ENCODE results near the gene CNTD1.

Gene CNTD1

DNA sequence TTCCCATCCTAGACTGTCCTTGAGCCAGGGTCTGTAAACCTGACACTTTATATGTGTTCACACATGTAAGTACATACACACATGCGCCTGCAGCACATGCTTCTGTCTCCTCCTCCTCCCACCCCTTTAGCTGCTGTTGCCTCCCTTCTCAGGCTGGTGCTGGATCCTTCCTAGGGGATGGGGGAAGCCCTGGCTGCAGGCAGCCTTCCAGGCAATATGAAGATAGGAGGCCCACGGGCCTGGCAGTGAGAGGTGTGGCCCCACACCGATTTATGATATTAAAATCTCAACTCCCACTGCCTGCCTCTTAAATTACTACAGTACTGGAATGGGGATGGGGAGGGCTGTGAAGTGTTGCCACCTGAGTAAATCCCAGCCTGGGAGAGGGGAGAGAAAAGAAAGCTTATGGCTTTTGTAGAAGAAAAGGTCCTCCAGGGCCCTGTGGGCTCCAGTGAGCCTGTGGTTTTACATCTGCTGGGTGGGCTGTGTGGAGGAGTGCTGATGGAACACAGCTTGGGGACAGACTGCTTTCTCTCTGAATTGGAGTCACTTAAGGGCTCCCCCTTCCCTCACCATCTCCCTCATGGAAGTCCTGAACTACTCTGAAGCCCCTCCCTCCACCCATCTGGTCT lies 19.2 kb upstream of the CNTD1 start:
- no peak for DNase-seq (ENCODE audit: low spot score)

DNA sequence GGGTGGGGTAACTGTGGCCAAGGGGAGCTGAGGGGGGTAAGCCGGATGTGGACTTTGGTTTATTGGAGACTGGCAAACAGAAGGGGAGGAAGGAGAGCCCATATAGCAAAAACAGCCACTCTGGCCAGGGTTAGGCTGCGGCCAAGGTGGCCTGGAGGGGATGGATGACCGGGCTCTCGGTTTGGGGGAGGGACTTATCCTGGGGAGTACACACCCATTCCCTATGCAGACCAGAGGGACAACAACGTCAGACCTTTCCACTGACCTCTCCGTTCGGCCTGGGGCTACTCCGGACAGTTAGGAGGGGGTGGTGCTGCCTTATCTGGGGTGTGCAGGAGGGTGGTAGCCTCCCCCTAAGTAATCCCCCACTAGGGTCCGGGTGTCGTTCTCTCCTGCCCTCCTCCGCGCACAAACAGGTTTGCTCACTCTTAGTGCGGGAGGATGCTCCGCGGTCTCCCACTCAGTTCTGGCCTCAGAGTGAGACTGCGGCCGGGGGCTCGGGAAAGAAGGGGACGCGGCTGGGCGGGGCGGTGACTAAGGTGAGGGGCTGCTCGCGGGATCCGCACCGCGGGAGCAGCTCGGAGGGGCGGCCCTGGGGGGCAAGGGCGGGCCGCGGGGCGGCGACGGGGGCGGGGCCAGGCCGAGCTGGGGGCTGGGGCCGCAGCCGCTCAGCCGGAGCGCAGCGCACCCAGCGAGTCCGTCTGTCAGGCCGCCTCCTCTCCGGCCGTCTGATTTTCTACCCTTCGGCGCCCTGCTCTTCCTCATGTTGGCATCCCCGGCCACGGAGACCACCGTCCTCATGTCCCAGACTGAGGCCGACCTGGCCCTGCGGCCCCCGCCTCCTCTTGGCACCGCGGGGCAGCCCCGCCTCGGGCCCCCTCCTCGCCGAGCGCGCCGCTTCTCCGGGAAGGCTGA lies 18.5 kb upstream of the CNTD1 start, which contains the start of gene WNK4:
Gene WNK4, plus strand, starts transcription at position 675 of the 915 bp plus-strand sequence. Its CDS starts 89 bp downstream, at position 764.
- DNase-seq (ENCODE audit: low spot score): no peak

DNA sequence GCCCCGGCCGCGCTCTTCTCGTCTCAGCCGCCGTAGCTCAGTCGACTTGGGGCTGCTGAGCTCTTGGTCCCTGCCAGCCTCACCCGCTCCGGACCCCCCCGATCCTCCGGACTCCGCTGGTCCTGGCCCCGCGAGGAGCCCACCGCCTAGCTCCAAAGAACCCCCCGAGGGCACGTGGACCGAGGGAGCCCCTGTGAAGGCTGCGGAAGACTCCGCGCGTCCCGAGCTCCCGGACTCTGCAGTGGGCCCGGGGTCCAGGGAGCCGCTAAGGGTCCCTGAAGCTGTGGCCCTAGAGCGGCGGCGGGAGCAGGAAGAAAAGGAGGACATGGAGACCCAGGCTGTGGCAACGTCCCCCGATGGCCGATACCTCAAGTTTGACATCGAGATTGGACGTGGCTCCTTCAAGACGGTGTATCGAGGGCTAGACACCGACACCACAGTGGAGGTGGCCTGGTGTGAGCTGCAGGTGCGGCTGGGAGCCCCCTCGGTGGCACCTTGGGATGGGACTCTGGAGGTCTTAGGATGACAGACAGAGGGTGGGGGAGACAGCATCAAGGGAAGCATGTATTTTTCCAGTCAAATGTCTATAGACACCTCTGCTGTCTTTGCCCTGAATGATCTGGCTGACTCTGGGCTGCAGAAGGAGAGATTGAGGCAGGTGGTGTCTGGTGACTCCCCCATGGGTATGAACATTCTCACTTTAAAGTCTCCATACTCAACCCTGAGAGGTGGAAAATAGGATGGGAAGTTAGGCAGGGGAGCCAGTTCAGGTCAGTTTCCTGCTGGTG lies 17.6 kb upstream of the CNTD1 start:
- DNase-seq (ENCODE audit: low spot score): no peak

DNA sequence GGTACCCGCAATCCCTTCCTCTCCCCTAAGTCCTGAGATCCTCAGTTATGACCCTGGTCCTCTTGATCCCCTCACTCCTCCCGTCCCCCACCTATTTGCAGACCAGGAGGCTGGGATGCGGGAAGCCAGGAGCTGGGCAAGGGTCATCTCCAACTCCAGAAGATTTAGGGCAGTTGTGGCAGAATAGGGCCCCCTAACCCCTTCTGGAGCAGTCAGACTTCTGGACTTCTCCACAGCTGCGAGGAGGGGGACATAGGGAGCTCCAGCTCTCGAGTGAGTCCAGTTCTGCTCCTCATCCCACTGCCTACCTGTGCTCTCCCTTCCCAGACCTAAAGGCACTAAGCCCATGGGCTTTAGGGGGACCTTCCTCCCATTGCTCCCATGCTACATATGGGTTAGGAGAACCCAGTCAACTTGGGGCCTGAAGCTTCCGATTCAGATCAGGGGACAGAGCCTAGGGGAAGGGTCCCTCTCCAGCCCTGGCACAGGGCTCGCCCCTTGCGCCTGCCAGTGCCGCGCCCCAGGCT lies 17.0 kb upstream of the CNTD1 start:
- no peak for DNase-seq (ENCODE audit: low spot score)

DNA sequence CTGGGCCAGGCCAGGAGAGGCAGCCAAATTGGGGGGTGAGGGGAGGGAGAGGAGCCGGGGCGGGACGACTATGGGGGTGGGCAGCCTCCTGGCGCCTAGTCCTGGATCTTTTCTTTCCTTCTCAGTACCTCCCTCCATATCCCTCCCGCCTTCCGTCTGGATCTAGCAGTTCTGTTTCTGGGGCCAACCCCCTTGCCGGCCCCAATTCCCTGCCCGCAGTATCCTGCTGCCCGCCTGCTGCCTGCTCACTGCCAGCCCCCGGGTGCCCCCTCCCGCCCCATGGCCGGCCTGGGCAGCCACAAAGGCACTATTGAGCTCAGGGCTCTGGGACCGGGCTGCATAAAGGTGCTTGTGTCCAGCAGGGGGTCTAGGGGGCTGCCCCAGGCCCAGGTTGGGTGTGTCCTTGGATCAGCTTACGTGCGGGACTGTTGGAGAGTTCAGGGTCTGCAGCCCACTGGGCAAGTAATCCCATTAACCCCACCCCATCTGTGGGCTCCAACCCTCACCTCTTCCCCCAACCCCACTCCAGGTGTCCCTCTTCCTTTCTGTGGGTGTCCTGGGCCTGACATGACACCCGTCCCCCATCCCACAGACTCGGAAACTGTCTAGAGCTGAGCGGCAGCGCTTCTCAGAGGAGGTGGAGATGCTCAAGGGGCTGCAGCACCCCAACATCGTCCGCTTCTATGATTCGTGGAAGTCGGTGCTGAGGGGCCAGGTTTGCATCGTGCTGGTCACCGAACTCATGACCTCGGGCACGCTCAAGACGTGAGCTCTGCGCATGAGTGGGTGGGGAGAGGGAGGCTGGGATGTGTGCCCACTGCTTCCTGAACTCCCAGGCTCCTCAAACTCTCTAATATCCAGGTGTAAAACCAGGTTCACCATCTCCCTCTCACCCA lies 16.2 kb upstream of the CNTD1 start:
- no peak for DNase-seq (ENCODE audit: low spot score)

DNA sequence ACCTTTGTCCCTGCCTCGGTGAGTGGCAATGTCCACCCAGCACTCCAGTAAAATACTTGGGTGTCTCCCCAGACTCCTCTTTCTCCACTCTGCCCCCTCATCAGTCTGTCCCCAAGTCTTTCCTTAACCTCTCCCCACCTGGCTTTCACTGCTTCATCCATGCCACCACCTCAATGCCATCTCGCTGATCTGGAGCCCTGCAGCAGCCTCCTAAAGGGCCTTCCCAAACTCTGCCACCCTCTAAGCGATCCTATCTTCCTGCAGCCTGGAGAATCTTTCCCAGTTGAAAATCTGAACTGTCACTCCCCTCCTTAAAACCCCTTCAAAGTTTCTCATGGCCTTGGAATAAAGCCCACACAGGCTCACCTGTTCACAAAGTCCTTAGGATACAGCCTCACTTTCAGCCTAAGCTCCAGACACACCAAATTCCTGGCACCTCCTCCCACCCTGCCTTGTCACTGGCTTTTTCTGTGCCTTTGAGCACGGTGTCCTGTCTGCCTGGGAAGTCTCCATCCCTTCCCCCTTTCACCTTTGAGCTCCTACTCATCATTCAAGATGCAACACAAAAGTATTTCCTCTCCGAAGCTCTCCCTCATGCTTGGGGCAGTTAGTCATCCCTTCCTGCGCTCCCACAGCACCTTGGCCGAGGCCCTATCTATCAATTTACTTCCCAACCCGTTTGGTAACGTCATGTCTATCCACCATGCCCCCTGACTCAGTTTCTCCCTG lies 15.4 kb upstream of the CNTD1 start:
- no peak for DNase-seq (ENCODE audit: low spot score)

DNA sequence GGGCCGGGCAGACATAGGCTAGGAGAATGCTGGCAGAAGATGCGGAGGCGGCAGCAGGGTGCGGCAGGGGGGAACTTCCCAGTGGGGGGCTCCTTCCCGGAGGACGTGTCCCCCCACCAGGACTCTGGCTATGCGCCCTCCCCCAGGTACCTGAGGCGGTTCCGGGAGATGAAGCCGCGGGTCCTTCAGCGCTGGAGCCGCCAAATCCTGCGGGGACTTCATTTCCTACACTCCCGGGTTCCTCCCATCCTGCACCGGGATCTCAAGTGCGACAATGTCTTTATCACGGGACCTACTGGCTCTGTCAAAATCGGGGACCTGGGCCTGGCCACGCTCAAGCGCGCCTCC lies 14.9 kb upstream of the CNTD1 start:
- no peak for DNase-seq (ENCODE audit: low spot score)

DNA sequence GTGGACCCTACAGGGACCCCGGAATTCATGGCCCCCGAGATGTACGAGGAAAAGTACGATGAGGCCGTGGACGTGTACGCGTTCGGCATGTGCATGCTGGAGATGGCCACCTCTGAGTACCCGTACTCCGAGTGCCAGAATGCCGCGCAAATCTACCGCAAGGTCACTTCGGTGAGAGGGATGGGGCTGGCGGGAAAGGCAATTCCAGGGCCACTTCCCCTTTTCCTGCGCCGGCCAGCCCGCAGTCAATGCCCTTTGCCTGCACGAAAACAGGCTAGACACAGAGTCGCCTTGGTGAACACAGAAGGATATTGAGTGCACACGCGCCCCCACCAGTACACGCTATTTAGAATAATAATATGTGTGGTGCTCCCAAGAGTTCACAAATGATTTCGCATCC lies 14.3 kb upstream of the CNTD1 start:
- no peak for DNase-seq (ENCODE audit: low spot score)

DNA sequence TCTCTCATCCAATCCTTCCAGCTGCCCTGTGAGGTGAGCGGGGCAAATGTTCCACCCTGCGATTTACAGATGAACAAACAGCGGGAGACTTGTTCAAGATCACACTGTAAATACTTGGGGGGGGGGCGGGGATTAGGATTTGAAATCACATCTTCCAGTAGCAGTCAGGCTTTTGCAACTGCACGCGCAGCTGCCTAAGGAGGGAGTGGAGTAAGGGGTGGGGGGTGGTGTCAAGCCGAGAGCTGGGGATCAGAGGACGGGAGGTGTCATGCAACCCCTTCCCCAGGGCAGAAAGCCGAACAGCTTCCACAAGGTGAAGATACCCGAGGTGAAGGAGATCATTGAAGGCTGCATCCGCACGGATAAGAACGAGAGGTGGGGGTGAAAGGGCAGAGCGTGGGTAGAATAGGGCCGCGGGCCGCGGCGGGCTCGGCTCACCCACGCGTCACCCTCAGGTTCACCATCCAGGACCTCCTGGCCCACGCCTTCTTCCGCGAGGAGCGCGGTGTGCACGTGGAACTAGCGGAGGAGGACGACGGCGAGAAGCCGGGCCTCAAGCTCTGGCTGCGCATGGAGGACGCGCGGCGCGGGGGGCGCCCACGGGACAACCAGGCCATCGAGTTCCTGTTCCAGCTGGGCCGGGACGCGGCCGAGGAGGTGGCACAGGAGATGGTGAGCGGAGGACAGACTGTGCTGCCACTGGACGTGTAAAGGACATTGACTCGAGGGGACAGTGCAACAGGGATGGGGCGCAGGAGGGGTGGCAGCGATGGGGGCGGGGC lies 13.7 kb upstream of the CNTD1 start:
- no peak for DNase-seq (ENCODE audit: low spot score)

DNA sequence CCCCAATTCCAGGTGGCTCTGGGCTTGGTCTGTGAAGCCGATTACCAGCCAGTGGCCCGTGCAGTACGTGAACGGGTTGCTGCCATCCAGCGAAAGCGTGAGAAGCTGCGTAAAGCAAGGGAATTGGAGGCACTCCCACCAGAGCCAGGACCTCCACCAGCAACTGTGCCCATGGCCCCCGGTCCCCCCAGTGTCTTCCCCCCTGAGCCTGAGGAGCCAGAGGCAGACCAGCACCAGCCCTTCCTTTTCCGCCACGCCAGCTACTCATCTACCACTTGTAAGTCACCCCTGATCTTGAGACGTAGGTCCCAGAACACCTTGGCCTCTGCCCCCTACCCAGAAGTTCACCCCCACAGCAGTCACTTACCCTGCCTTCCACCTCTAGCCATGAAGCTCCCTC lies 11.4 kb upstream of the CNTD1 start:
- no peak for DNase-seq (ENCODE audit: low spot score)

DNA sequence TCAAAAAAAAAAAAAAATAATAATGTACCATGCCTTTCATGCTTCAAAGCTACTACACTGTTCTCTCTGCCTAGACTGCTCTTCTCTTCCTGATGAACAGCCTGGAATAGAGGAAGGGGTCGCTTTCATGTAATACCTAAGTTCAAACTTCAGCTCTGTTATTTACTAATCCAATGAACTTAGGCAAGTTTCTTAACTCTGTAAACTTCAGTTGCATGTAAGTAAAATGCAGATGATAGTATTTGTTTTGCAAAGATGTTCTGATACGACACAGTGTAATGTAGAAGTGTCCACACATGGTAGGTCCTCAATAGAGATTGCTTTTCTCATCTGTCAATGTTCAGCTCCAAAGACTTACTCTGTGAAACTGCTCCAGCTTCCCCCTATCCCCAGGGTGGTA lies 6.7 kb upstream of the CNTD1 start:
- no peak for DNase-seq (ENCODE audit: low spot score)

DNA sequence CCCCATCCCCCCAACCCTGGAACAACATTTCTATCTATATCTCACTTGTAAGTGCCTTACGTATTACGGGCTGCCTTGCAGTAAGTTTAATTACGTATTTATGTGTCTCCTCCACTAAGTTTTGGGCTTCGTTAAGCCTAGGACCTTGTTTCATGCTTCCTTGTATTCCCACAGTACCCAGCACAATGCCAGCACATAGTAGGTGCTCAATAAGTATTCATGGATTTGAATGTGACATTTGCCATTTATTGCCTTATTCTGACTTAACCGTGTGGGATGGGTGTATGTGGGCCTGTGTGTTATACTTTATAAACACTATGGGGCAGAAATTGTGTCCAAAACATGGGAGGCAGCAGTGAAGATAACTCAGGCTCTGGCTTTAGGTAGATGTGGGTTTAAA lies 6.1 kb upstream of the CNTD1 start:
- DNase-seq (ENCODE audit: low spot score): no peak

DNA sequence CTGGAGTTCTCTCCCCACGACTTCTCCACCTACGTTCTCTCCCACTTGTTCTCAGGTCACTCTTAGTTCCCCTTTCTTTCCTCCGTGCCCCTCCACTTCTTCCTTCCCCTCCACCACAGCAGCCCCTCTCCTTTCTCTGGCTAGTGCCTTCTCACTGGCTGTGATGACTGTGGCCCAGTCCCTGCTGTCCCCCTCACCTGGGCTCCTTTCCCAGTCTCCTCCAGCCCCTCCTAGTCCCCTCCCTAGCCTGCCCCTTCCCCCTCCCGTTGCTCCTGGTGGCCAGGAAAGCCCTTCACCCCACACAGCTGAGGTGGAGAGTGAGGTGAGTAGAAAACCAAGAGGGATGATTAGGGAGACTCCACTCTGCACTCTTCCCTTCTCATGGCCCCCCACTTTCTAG lies 3.6 kb upstream of the CNTD1 start:
- no peak for DNase-seq (ENCODE audit: low spot score)

DNA sequence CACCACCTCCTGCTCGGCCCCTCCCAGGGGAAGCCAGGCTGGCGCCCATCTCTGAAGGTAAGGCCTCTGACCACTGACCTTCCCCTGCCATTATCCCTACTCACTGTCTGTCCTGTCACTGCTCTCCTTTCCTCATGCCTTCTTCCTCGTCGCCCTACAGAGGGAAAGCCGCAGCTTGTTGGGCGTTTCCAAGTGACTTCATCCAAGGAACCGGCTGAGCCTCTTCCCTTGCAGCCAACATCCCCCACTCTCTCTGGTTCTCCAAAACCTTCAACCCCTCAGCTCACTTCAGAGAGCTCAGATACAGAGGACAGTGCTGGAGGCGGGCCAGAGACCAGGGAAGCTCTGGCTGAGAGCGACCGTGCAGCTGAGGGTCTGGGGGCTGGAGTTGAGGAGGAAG lies 3.2 kb upstream of the CNTD1 start:
- DNase-seq (ENCODE audit: low spot score): no peak

DNA sequence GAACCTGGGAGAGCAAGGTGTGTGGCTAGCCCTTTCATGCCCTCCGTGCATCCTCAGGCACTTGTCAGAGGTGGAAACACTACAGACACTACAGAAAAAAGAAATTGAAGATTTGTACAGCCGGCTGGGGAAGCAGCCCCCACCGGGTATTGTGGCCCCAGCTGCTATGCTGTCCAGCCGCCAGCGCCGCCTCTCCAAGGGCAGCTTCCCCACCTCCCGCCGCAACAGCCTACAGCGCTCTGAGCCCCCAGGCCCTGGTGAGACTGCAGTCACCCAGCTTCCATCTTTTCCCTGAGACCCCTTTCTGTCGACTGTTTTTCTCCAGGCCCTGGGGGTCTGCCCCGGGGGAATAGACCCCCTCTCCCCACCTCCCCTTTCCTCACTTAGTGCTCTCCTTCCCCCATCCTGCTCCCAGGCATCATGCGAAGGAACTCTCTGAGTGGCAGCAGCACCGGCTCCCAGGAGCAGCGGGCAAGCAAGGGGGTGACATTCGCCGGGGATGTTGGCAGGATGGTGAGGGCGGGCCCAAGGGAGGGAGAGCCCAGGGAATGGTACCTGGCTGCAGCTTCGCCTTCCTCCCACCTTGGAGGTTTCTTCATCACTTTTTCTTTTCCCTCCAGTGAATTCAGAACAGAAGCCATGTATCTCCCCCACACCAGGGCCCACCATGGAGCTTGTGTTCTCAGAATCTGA lies 2.4 kb upstream of the CNTD1 start:
- DNase-seq (ENCODE audit: low spot score): no peak

DNA sequence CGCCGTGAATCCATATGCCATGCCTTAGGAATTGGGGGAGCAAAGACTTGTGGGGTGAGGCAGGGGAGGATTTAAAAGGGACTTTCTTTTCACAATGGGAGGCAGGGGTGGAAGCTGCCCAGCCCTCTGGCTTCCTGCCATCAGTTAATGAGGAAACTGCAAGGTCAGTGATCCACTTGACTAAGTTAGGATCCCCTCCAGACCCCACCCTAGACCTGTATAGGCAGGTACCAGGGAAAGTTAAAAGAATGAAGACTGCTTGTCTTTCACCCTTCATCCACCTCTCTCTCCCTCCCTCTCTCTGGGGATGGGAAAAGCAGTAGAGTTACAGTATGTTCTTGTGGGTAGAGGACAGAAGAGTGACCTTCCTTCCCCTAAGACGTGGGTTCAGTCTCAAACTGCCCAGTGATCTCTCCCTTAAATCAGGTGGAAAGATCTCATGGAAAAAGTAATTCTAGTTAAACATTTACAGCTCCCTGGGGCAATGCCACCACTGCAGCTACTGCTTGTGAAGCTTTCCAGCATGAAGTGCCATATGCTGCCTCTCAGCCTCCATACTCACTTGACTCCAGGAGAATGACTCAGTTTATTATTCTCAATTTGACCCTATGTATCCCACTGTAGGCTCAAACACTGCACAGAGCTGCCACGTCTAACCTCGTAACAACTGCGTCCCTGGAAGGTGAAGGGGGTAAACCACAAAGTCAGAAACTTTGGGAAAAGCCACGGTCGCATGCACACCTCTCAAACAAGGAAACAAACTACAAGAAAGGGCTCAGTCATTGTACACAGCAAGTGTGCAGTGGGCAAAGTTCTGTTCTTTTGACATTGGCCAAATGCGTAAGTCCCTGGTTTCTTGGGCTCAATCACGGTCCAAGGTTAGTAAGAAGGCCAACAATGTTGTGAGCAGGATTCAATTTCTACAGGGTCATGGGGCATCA lies 1.3 kb upstream of the CNTD1 start:
- DNase-seq (ENCODE audit: low spot score): no peak

DNA sequence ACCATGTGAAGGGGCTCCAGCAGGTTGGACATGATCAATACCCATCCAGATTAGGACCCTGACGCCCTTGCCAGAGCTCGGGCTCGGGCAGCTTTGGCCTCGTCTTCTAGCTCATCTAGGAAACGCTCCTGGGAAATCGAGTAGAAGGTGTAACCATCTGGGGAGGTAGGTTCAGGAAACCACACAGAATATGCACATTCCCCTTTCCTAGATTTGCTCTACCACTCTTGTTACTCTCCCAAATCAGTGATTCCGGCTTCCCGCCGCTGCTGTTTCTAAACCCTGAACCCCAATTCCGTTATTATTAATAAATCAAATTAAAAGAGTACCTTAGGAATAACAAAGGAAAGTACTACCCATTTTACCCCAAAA lies 664 bp upstream of the CNTD1 start:
- DNase-seq (ENCODE audit: low spot score): no peak

Measured in RKO (cell line).